GM04503 (cell line): ENCODE data around the gene NQO1.
"Not testable (repeated sequence)": the region's sequence is repeated elsewhere in the genome, so short reads cannot be mapped to it uniquely, and the experiment has no call there.

Experiments
- DNase-seq: peaks from one replicate; pipeline ENCODE4 v3.0.0-alpha.2; 2012; ENCODE audit warnings: low read depth

NQO1 gene

GRCh38 chr16:69741951-69742904 is 15.9 kb upstream of the NQO1 start:
- no peak for DNase-seq

GRCh38 chr16:69741519-69741918 is 15.2 kb upstream of the NQO1 start:
- no peak for DNase-seq

GRCh38 chr16:69732101-69732500 is 5.7 kb upstream of the NQO1 start:
- DNase-seq = no peak

GRCh38 chr16:69731280-69731679 is 4.9 kb upstream of the NQO1 start:
- not testable (repeated sequence) for DNase-seq

- DNase-seq = not testable (repeated sequence)
Observed at GRCh38 chr16:69729030-69729429, 2.7 kb upstream of the NQO1 start.

GRCh38 chr16:69727916-69728270 is 1.5 kb upstream of the NQO1 start:
- no peak for DNase-seq

- no peak for DNase-seq
Observed at GRCh38 chr16:69725480-69726312, 664 bp downstream of the NQO1 start.

GRCh38 chr16:69724981-69725479 is 1.3 kb downstream of the NQO1 start:
- DNase-seq = no peak

GRCh38 chr16:69724414-69724873 is 1.9 kb downstream of the NQO1 start:
- no peak for DNase-seq

GRCh38 chr16:69721441-69721957 is 4.9 kb downstream of the NQO1 start:
- no peak for DNase-seq

- DNase-seq = no peak
Observed at GRCh38 chr16:69720822-69721430, 5.4 kb downstream of the NQO1 start.

- no peak for DNase-seq
Observed at GRCh38 chr16:69718111-69718764, 8.1 kb downstream of the NQO1 start.

GRCh38 chr16:69717066-69717465 is 9.3 kb downstream of the NQO1 start:
- DNase-seq = no peak

GRCh38 chr16:69712914-69713581 is 13.3 kb downstream of the NQO1 start:
- DNase-seq = no peak

GRCh38 chr16:69712277-69712676 is 14.1 kb downstream of the NQO1 start:
- DNase-seq = no peak

- DNase-seq = no peak
Observed at GRCh38 chr16:69711115-69711740, 15.1 kb downstream of the NQO1 start.

- peak; percentile 34 for DNase-seq
Observed at GRCh38 chr16:69709456-69710084, 16.8 kb downstream of the NQO1 start.

- DNase-seq = no peak
Observed at GRCh38 chr16:69707920-69708683, 18.3 kb downstream of the NQO1 start.

GRCh38 chr16:69706975-69707340 is 19.4 kb downstream of the NQO1 start:
- DNase-seq = no peak
